DOHH2 (cell line): Measurements from ENCODE around the gene TDRD7.

ENCODE experiments used
- EZH2phosphoT487 ChIP-seq: fragments of 200-600 bp; sonication (generic); IDR thresholded peaks from 2 replicates; pipeline ENCODE4 v1.6.1; 2017; ENCODE audit warnings: borderline replicate concordance, mild to moderate bottlenecking, antibody characterized with exemption, low read length, moderate library complexity, mixed read lengths
- TF ChIP-seq, protein P1 (sequence below): fragments of 200-600 bp; sonication (generic); IDR thresholded peaks from one replicate; pipeline ENCODE4 v1.5.1; 2014; ENCODE audit warnings: antibody characterized with exemption, mild to moderate bottlenecking, low read depth, low read length; ENCODE audit not compliant: poor library complexity, severe bottlenecking

DNA sequence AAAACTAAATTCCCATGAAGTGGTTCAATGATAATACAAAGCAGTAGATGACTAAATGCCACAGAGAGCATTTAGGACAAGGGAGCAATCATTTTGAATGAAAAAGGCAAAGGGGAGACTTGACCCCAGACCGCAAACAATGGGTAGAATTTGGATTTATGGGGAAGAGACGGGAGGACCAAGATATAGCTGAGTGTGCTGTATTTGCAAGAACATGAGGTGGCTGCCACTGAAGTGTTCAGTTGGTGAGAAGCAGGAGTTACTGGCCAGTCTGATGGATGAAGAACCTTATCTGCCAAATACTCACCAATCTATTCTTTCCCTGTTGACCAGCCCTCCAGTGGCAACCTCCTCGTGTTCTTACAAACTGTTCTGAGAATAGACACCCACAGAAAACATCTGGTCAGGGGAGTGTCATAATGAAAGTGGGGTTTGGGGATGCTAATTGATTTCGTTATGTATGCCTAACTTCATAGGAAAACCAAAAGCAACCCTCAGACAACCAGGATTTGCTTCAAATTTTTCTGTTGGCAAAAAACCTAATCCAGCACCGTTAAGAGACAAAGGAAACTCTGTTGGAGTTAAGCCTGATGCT lies 19.8 kb downstream of the TDRD7 start:
- TF ChIP-seq, protein P1, sequence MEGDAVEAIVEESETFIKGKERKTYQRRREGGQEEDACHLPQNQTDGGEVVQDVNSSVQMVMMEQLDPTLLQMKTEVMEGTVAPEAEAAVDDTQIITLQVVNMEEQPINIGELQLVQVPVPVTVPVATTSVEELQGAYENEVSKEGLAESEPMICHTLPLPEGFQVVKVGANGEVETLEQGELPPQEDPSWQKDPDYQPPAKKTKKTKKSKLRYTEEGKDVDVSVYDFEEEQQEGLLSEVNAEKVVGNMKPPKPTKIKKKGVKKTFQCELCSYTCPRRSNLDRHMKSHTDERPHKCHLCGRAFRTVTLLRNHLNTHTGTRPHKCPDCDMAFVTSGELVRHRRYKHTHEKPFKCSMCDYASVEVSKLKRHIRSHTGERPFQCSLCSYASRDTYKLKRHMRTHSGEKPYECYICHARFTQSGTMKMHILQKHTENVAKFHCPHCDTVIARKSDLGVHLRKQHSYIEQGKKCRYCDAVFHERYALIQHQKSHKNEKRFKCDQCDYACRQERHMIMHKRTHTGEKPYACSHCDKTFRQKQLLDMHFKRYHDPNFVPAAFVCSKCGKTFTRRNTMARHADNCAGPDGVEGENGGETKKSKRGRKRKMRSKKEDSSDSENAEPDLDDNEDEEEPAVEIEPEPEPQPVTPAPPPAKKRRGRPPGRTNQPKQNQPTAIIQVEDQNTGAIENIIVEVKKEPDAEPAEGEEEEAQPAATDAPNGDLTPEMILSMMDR = no peak
- no peak for TF ChIP-seq EZH2phosphoT487
